Uterus (tissue), 4 donors: ENCODE measurements around the gene ERF. TPM values are rescaled to one million over a fixed set of nuclear protein-coding genes. Genes with fewer than 3 reads are reported as not detected.
"Not testable (repeated sequence)": the region's sequence is repeated elsewhere in the genome, so short reads cannot be mapped to it uniquely, and the experiment has no call there.

Experiments used
- DNase-seq, 2 donors: peaks; one replicate each; pipeline ENCODE4 v3.0.0-alpha.2; 2019 to 2020
- H3K27ac ChIP-seq, 2 donors: fragments of 200-600 bp; sonication (generic); 1 replicate in 1 of 2; 2 replicates in 1 of 2; pipeline ENCODE4 v1.5.1; 2016 to 2018
- H3K27me3 ChIP-seq, 2 donors: fragments of 200-600 bp; sonication (generic); one replicate each; pipeline ENCODE4 v1.5.1; 2018 to 2019; ENCODE audit warnings: control low read depth in 1 of 2
- H3K36me3 ChIP-seq, 2 donors: fragments of 200-600 bp; sonication (generic); one replicate each; pipeline ENCODE4 v1.5.1; 2019; ENCODE audit warnings: control low read depth in 1 of 2
- H3K4me1 ChIP-seq, 2 donors: fragments of 200-600 bp; sonication (generic); one replicate each; pipeline ENCODE4 v1.5.1; 2018 to 2019; ENCODE audit warnings: control low read depth in 1 of 2
- H3K4me3 ChIP-seq, 2 donors: fragments of 200-600 bp; sonication (generic); 1 replicate in 1 of 2; 2 replicates in 1 of 2; pipeline ENCODE4 v1.5.1; 2018 to 2019; ENCODE audit warnings: mild to moderate bottlenecking in 1 of 2
- H3K9me3 ChIP-seq, 2 donors: fragments of 200-600 bp; sonication (generic); one replicate each; pipeline ENCODE4 v1.5.1; 2019; ENCODE audit warnings: control low read depth in 1 of 2
- POLR2A ChIP-seq, 2 donors: fragments of 450-650 bp; IDR thresholded peaks; one replicate each; pipeline ENCODE4 v1.6.1; 2016; ENCODE audit warnings: antibody characterized with exemption in 2 of 2, mild to moderate bottlenecking in 1 of 2, moderate library complexity in 1 of 2
- intact Hi-C: fragments of 100-400 bp; cut with DNase I; formaldehyde crosslinking; loops from one replicate; pipeline ENCODE4 v1.15.1; 2023; ENCODE audit warnings: low total_unique reads
- total RNA-seq, 4 donors: library from RNA; depleted of rRNA in 3 of 4; stranded (reverse); fragments of >200 nt in 3 of 4; gene quantifications; one replicate each; pipeline versions ENCODE4 v1.1.0 to v1.2.4, GENCODE V29; 2014 to 2023
- TF ChIP-seq, protein P1 (sequence below), 4 experiments: fragments of 200-600 bp in 2 of 4; fragments of 450-650 bp in 2 of 4; sonication (generic) in 2 of 4; IDR thresholded peaks; one replicate each; pipeline ENCODE4 v1.5.1; 2016 to 2019; ENCODE audit warnings: antibody characterized with exemption in 4 of 4, mild to moderate bottlenecking in 2 of 4, moderate library complexity in 1 of 4
- donor health status: DM: yes; HTN: yes; CAD: no.

Gene ERF
- total RNA-seq, 4 donors from 2014 or later = 14.1 to 141 (median 42.9) TPM

DNA sequence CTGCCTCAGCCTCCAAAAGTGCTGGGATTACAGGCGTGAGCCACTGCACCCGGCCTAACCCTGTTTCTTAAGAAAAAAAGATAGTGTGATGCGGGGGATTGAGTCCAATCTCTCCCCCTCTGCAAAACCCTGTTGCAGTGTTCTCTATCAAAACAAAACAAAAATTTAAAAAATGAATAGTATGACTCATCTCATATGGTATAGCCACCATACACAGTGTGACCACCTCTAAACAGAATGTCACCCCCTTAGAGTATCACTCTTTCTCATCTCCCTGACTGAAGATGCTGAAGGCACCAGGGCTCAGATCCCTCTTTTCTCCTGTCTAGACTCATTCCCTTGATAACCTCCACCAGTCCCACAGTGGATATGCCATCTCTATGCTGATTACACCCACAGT lies 6.8 kb upstream of the ERF start:
- no peak for DNase-seq
- no peak overlapping the region for H3K27ac ChIP-seq
- TF ChIP-seq POLR2A (IDR thresholded peaks at IDR 0.05) = no peak
- TF ChIP-seq, protein P1, sequence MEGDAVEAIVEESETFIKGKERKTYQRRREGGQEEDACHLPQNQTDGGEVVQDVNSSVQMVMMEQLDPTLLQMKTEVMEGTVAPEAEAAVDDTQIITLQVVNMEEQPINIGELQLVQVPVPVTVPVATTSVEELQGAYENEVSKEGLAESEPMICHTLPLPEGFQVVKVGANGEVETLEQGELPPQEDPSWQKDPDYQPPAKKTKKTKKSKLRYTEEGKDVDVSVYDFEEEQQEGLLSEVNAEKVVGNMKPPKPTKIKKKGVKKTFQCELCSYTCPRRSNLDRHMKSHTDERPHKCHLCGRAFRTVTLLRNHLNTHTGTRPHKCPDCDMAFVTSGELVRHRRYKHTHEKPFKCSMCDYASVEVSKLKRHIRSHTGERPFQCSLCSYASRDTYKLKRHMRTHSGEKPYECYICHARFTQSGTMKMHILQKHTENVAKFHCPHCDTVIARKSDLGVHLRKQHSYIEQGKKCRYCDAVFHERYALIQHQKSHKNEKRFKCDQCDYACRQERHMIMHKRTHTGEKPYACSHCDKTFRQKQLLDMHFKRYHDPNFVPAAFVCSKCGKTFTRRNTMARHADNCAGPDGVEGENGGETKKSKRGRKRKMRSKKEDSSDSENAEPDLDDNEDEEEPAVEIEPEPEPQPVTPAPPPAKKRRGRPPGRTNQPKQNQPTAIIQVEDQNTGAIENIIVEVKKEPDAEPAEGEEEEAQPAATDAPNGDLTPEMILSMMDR (IDR thresholded peaks at IDR 0.05) = no peak
- intact Hi-C loops = no loop called here
- H3K4me1 ChIP-seq = peaks cover 0 to under 1% of the 10 kb centered on the region in 2 donors
- H3K4me3 ChIP-seq = no peak overlapping the region
- no peaks in the 10 kb centered on the region for H3K9me3 ChIP-seq
- no peaks in the 10 kb centered on the region for H3K36me3 ChIP-seq
- H3K27me3 ChIP-seq = no peaks in the 10 kb centered on the region

DNA sequence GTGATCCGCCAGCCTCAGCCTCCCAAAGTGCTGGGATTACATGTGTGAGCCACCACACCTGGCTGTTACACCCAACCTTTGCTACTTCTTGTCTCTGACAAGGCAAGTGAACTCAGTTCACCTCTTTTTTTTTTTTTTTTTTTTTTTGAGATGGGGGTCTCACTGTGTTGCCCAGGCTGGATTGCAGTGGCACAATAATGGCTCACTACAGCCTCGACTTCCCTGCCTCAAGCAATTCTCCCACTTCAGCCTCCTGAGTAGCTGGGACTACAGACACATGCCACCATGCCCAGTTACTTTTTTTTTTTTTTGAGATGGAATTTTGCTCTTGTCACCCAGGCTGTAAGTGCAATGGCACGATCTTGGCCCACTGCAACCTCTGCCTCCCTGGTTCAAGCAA lies 2.9 kb upstream of the ERF start:
- H3K36me3 ChIP-seq, DNase-seq, H3K27me3 ChIP-seq, H3K4me3 ChIP-seq, H3K27ac ChIP-seq, intact Hi-C loops, H3K9me3 ChIP-seq, H3K4me1 ChIP-seq: not testable (repeated sequence)

DNA sequence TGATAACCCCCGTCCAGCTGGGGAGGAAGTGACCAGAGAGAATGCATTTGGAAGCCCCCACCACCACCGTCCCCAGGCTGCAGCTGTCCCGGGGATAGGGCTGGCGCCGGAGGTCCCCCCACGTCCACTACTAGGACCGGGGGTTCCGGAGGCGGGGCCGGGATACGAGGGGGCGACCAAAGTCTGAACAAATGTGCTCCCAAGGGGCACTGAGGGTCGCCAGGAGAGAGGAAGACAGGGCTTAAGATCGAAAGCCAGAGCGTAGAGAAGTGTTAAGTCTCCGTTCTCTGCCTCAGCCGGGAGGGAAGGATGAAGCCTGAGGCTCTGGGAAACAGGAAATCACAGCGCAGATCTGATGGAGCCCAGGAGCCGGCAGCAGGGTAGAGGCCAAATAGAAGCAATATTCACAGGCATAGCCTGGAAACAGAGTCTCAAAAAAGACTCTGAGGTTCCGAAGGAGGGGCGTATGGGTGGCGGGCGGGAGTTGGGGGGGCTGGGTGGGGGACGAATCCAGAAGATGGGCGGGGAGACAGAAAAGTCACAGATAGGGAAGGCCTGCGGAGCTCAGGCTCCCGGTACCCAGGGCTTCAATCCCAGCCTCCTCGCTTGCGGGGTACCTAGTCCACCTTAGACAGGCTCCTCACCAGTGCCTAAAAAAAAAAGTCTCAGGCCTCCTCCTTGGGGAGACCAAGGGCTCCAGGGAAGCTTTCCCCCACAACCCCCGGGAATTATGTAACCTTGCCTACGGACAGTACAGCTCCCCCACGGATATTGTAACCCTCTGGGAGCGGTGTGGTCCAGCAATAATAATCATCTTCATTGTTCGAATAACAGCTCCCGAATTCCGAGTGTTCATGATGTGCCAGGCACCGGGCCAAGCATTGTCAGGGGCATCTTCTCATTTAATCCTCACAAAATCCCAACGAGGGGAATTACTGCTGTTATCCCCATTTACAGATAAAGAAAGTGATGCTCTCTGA lies 1.1 kb upstream of the ERF start:
- H3K36me3 ChIP-seq = no peaks in the 10 kb centered on the region
- H3K4me3 ChIP-seq = peak overlapping the region; percentile 85 to 88
- intact Hi-C loops = no loop called here
- H3K27ac ChIP-seq = peak overlapping the region; percentile 99 to 100
- H3K4me1 ChIP-seq = peaks cover 7 to 10% of the 10 kb centered on the region in 2 donors
- peak; percentile 62 to 66 for DNase-seq
- no peaks in the 10 kb centered on the region for H3K9me3 ChIP-seq
- TF ChIP-seq, protein P1 (IDR thresholded peaks at IDR 0.05) = no peak
- peak in 1 of 2 donors; percentile 22 for TF ChIP-seq POLR2A (IDR thresholded peaks at IDR 0.05)
- H3K27me3 ChIP-seq = no peaks in the 10 kb centered on the region

DNA sequence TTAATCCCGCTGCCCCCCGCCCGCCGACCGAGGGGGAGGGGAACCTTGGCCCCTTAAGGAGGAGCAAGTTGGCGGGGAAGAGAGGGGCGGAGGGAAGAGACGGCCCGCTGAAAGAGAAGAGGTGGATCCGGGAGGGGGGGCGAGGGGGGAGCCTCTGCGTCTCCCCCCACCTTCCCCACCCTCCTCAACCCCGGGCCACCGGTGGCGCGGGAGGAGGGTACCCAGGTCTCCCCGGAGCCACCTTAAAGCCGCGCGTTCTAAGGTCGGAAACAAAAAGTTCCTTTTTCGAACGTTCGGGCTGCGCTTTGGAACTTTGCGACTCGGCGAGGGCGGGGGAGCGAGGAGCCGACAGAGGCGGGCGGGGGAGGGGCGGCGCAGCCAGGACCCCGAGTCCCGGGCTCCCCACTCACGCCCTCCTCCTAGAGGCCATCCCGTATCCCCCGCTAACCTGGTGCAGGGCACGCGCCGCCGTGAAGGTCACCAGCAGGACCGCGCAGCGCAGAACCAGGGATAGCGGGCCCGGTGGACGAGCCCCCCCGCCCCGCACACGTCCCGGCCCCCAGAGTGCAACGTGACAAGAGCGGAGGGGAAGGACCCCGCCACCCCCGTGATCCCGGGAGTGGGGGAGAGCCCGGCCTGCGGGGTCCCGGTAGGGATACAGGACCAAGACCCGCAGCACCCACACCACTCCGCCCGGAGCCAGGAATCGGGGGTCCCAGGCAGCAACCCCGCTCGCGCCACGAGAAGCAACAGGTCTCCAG lies 659 bp downstream of the ERF start:
- TF ChIP-seq, protein P1 (IDR thresholded peaks at IDR 0.05) = peak in 1 of 4 experiments; percentile 18
- TF ChIP-seq POLR2A (IDR thresholded peaks at IDR 0.05) = peak in 1 of 2 donors; percentile 8
- H3K4me3 ChIP-seq = peak overlapping the region; percentile 85 to 88
- DNase-seq = peak; percentile 76 to 83
- H3K27me3 ChIP-seq = no peaks in the 10 kb centered on the region
- H3K4me1 ChIP-seq = peaks cover 7 to 18% of the 10 kb centered on the region in 2 donors
- no peaks in the 10 kb centered on the region for H3K9me3 ChIP-seq
- peak overlapping the region; percentile 99 to 100 for H3K27ac ChIP-seq
- no peaks in the 10 kb centered on the region for H3K36me3 ChIP-seq
- intact Hi-C loops = no loop called here

DNA sequence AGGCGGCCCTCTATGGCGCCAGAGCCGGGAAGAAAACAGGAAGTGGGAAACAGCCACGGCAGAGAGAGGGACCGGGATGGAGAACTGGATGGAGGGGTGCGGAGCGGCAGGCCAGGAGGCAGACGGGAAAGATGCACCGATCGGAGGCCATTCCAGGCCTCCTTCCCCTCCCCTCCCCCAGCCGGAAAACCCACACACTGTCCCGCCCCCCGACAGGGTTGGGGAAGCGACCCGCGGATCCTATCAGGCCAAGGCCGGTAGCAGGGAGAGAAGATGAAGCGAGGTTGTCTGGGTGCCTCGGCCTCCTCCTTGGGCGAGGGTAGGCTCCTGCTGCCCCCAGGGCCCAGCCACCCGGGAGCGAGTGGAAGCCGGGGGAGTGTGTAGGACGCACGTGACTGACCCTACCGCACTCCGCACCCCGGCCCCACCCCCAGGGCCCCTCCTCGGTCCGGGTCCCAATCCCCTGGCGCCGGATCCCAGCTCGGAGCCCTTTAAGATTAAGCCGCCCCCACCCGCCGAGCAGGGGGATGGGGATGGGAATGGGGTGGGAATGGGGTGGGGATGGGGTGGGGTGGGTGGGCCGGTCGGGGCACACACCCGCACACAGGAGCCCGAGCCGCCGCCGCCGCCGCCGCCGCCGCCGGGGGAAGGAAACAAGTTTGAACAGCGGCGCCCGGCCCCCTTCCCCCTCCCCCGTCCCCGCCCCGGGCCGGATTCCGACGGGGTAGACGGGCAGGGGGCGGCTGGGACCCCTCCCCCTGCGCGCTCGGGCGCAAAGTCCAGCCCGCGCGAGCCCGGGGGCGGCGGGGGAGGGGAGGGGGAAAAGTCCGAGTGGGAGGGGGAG lies 1.5 kb downstream of the ERF start:
- intact Hi-C loops = no loop called here
- H3K36me3 ChIP-seq = no peaks in the 10 kb centered on the region
- H3K9me3 ChIP-seq = no peaks in the 10 kb centered on the region
- TF ChIP-seq, protein P1 (IDR thresholded peaks at IDR 0.05) = no peak
- peak in 1 of 2 donors; percentile 34 for TF ChIP-seq POLR2A (IDR thresholded peaks at IDR 0.05)
- H3K4me1 ChIP-seq = peaks cover 7 to 18% of the 10 kb centered on the region in 2 donors
- no peaks in the 10 kb centered on the region for H3K27me3 ChIP-seq
- peak overlapping the region; percentile 85 to 88 for H3K4me3 ChIP-seq
- H3K27ac ChIP-seq = peak overlapping the region; percentile 99 to 100
- DNase-seq = peak; percentile 71 to 74
